Spleen (tissue), 11 donors: Measurements from ENCODE around the gene OSGIN1. TPM values are rescaled to one million over a fixed set of nuclear protein-coding genes. Genes with fewer than 3 reads are reported as not detected.

ENCODE experiments used
- DNase-seq: peaks from one replicate; pipeline ENCODE4 v3.0.0-alpha.2; 2020
- H3K27ac ChIP-seq, 8 donors: fragments of 200-600 bp; sonication (generic) in 7 of 8; 1 replicate in 4 of 8; 2 replicates in 4 of 8; pipeline versions ENCODE4 v1.5.0 to v1.8.0; 2016 to 2021; ENCODE audit warnings: inconsistent platforms in 4 of 8, mild to moderate bottlenecking in 4 of 8, moderate library complexity in 1 of 8
- H3K27me3 ChIP-seq, 7 donors: fragments of 200-600 bp; sonication (generic) in 6 of 7; replicated peaks in 1 of 7; 1 replicate in 4 of 7; 2 replicates in 3 of 7; pipeline versions ENCODE4 v1.5.0 to v1.8.0; 2016 to 2021; ENCODE audit warnings: inconsistent platforms in 3 of 7, mild to moderate bottlenecking in 1 of 7
- H3K36me3 ChIP-seq, 6 donors: fragments of 200-600 bp; sonication (generic) in 5 of 6; 1 replicate in 4 of 6; 2 replicates in 2 of 6; pipeline versions ENCODE4 v1.5.0 to v1.8.0; 2016 to 2021; ENCODE audit warnings: inconsistent platforms in 2 of 6
- H3K4me1 ChIP-seq, 6 donors: fragments of 200-600 bp; sonication (generic) in 5 of 6; 1 replicate in 3 of 6; 2 replicates in 3 of 6; pipeline versions ENCODE4 v1.5.0 to v1.8.0; 2016 to 2021; ENCODE audit warnings: inconsistent platforms in 3 of 6
- H3K4me3 ChIP-seq, 8 donors: fragments of 200-600 bp; sonication (generic) in 7 of 8; 1 replicate in 4 of 8; 2 replicates in 4 of 8; pipeline versions ENCODE4 v1.5.0 to v1.8.0; 2016 to 2021; ENCODE audit warnings: inconsistent platforms in 4 of 8, mild to moderate bottlenecking in 4 of 8, moderate library complexity in 2 of 8
- H3K9me3 ChIP-seq, 8 donors: fragments of 200-600 bp; sonication (generic) in 7 of 8; 1 replicate in 4 of 8; 2 replicates in 4 of 8; pipeline versions ENCODE4 v1.5.0 to v1.8.0; 2016 to 2021; ENCODE audit warnings: inconsistent platforms in 4 of 8
- POLR2A ChIP-seq, 3 donors: fragments of 450-650 bp; IDR thresholded peaks; one replicate each; pipeline ENCODE4 v1.5.1; 2017; ENCODE audit warnings: antibody characterized with exemption in 3 of 3, mild to moderate bottlenecking in 1 of 3
- POLR2AphosphoS5 ChIP-seq, 3 donors: sonication (generic); formaldehyde crosslinking; IDR thresholded peaks; one replicate each; pipeline ENCODE4 v1.5.1; 2017; ENCODE audit warnings: antibody characterized with exemption in 3 of 3
- WGBS, 5 donors: extraction: QIAGEN DNeasy Blood & Tissue Kit in 3 of 5; methylation state at CpG; one replicate each; pipeline versions ENCODE4 v1.1.5 to v1.1.7; 2013 to 2018; 5-methylcytosine and 5-hydroxymethylcytosine counted together
- intact Hi-C: fragments of 100-400 bp; cut with DNase I; formaldehyde crosslinking; loops from one replicate; pipeline ENCODE4 v1.15.0; 2023; ENCODE audit warnings: low total_unique reads
- polyA plus RNA-seq, 3 donors: library from polyadenylated mRNA; stranded (reverse); fragments of 200-250 nt; gene quantifications; one replicate each; pipeline ENCODE4 v1.2.1, GENCODE V29; 2013
- total RNA-seq, 7 donors: library from RNA; depleted of rRNA in 3 of 7; stranded (reverse); fragments of >200 nt in 3 of 7; fragmentation: NEBNext Ultra II Directional in 4 of 7; extraction: Animal tissue kit (Norgen Biotek cat#: 25700) in 4 of 7; gene quantifications; one replicate each; pipeline versions ENCODE4 v1.1.0 to v1.2.1, GENCODE V29; 2016 to 2021
- TF ChIP-seq, protein P1 (sequence below), 11 experiments: fragments of 200-600 bp in 7 of 11; fragments of 450-650 bp in 4 of 11; sonication (generic) in 4 of 11; IDR thresholded peaks in 8 of 11; conservative IDR thresholded peaks in 3 of 11; 1 replicate in 7 of 11; 2 replicates in 4 of 11; pipeline versions ENCODE4 v1.4.0 to v1.8.0; 2016 to 2021; ENCODE audit warnings: antibody characterized with exemption in 11 of 11, inconsistent platforms in 4 of 11, mild to moderate bottlenecking in 1 of 11
- donor health status: healthy with polysubstance abuse.
- donor health status: DM: no; HTN: no; CAD: no; lungs with moderate emphysema.
- donor health status: DM: no; HTN: no; CAD: no.
- donor health status: Bipolar disorder and iron deficiency.
- donor health status: healthy.
- donor health status: DM: no; HTN: no; CAD: no.
- donor health status: DM: yes; HTN: yes; CAD: no.

The OSGIN1 gene
- total and polyA plus RNA-seq, 10 donors = 2.3 to 13.5 (median 9.0) TPM

DNA sequence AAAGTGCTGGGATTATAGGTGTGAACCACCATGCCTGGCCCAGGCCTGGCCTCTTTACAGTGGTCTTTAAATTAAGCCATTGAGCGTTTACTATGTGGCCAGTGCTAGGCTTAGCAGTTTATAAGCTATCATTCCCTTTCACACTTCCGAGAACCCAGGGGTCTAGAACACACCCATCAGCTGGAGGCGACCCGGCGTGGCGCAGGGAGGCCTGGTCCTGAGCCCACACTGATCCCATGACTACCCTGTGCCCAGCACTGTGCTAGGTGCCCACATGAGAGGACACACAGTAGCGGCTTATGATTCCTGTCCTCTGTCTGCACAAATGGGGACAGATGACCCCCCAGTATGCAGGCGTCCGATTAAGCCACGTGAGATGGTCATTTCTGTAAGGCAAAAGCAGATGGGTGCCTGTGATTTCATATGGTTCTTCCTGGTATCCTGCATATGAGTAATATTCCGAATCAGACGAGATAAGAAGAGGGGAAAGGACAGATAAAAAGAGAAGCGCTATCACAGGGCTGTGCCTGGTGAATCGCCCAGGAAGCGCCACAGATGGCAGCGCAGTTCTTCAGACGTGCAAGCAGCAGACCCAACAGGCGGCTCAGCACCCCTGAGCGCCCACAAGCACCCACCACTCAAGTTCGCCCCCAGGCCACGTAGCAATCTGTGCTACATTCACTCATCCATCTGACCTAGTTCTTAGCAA is 5.3 kb downstream of the OSGIN1 start:
- Histone ChIP-seq H3K27me3 (peaks cover 0 to 33% (median 4%) of the 10 kb centered on the region in 7 donors), H3K4me1 (peaks cover 0 to 46% (median 29%) of the 10 kb centered on the region in 6 donors), H3K4me3 (no peak overlapping the region), H3K9me3 (no peaks in the 10 kb centered on the region), H3K36me3 (peaks cover 0 to 60% (median 12%) of the 10 kb centered on the region in 6 donors), H3K27ac (no peak overlapping the region)
- intact Hi-C loops = loop anchor here (10.0 kb wide), 2 partner anchors 107 to 217 kb away; no protein-coding TSS in a partner anchor
- no peak for DNase-seq
- TF ChIP-seq, protein P1, sequence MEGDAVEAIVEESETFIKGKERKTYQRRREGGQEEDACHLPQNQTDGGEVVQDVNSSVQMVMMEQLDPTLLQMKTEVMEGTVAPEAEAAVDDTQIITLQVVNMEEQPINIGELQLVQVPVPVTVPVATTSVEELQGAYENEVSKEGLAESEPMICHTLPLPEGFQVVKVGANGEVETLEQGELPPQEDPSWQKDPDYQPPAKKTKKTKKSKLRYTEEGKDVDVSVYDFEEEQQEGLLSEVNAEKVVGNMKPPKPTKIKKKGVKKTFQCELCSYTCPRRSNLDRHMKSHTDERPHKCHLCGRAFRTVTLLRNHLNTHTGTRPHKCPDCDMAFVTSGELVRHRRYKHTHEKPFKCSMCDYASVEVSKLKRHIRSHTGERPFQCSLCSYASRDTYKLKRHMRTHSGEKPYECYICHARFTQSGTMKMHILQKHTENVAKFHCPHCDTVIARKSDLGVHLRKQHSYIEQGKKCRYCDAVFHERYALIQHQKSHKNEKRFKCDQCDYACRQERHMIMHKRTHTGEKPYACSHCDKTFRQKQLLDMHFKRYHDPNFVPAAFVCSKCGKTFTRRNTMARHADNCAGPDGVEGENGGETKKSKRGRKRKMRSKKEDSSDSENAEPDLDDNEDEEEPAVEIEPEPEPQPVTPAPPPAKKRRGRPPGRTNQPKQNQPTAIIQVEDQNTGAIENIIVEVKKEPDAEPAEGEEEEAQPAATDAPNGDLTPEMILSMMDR (IDR thresholded peaks at IDR 0.05 in 8 of 11, conservative IDR thresholded peaks at IDR 0.05 in 3 of 11) = no peak
- TF ChIP-seq POLR2A (IDR thresholded peaks at IDR 0.05) = no peak
- no peak for TF ChIP-seq POLR2AphosphoS5 (IDR thresholded peaks at IDR 0.05)
- 85 to 95% (median 87%) methylated on average over 21 of the region's 21 CpGs for WGBS, 5 donors

DNA sequence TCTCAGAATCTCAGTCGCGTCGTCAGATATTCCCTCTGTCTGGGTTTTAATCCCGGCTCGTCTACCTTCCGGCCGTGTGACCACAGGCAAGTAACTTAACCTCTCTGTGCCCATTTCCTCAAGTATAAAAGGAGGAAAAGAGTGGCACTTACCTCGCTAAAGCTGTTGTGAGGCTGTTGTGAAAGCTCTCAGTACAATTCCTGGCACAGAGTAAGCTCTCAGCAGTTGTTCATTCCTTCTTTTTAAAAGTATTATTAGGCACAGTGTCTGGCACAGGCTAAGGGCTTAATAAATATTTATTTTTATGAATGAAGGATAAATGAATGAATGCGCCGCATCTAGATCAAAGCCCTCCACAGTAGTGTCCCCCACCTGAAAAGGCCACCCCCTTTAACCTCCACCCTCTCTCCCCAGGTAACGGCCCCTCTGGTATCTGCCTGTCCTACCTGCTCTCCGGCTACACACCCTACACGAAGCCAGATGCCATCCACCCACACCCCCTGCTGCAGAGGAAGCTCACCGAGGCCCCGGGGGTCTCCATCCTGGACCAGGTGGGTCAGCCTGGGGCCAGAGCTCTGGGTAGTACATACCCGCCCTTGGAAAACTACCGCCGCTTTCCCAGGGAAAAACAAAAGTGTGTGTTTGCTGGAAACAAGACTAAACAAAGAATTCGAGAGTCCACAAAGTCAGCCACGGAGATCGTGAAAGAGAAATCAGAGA is 6.0 kb downstream of the OSGIN1 start:
- Histone ChIP-seq H3K9me3 (no peaks in the 10 kb centered on the region), H3K27ac (no peak overlapping the region), H3K27me3 (peaks cover 0 to 26% (median 0%) of the 10 kb centered on the region in 7 donors), H3K4me3 (no peak overlapping the region), H3K36me3 (peaks cover 0 to 67% (median 16%) of the 10 kb centered on the region in 6 donors), H3K4me1 (peaks cover 0 to 39% (median 22%) of the 10 kb centered on the region in 6 donors)
- 85 to 90% (median 87%) methylated on average over 21 of the region's 21 CpGs for WGBS, 5 donors
- peak; percentile 61 for DNase-seq
- TF ChIP-seq POLR2AphosphoS5 (IDR thresholded peaks at IDR 0.05) = no peak
- TF ChIP-seq, protein P1 (IDR thresholded peaks at IDR 0.05 in 8 of 11, conservative IDR thresholded peaks at IDR 0.05 in 3 of 11) = no peak
- TF ChIP-seq POLR2A (IDR thresholded peaks at IDR 0.05) = no peak
- intact Hi-C loops = loop anchor here (10.0 kb wide), 2 partner anchors 106 to 216 kb away; no protein-coding TSS in a partner anchor

DNA sequence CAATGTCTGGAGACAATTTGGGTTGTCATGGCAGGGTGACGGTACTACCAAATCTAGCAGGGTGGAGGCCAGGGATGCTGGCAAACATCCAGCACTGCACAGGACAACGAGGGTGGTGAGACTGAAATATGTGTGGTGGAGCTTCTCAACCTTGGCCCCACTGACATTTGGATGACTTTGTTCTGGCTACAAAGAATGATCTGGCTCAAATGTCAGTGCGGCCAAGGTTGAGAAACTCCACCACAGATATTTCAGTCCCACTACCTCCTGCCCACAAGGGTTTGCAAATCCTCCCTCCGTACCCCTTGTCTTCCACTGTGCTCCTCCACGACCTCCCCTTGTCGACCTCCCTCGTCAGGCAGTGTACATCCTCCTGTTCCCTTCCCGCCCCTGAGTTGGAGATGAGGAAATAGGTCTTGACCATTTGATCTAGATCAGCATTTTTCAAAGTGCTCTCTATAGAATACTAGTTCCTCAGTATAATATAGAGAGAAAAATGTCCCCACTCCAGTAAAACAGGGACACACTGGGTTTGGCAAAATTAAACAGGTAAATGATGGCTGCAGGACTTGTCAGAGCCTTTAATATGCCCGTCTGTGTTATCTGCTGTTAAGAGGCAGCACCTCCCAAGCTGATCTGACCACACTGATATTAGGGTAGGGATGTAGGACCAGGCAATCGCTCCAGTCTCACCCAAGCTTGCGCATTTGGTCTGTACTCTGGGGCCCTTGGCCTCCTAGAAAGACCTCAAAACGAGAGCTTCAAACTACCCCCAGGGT is 6.8 kb downstream of the OSGIN1 start:
- Histone ChIP-seq H3K9me3 (no peaks in the 10 kb centered on the region), H3K36me3 (peaks cover 0 to 75% (median 16%) of the 10 kb centered on the region in 6 donors), H3K4me3 (no peak overlapping the region), H3K27me3 (peaks cover 0 to 18% (median 0%) of the 10 kb centered on the region in 7 donors), H3K27ac (no peak overlapping the region), H3K4me1 (peaks cover 0 to 31% (median 14%) of the 10 kb centered on the region in 6 donors)
- WGBS, 5 donors = 62 to 79% (median 69%) methylated on average over 12 of the region's 12 CpGs
- peak; percentile 57 for DNase-seq
- intact Hi-C loops = loop anchor here (10.0 kb wide), 2 partner anchors 105 to 215 kb away; no protein-coding TSS in a partner anchor
- TF ChIP-seq POLR2A (IDR thresholded peaks at IDR 0.05) = no peak
- TF ChIP-seq POLR2AphosphoS5 (IDR thresholded peaks at IDR 0.05) = no peak
- TF ChIP-seq, protein P1 (IDR thresholded peaks at IDR 0.05 in 8 of 11, conservative IDR thresholded peaks at IDR 0.05 in 3 of 11) = no peak
